ENCODE data around the gene ENAM.
"Not testable (repeated sequence)": the region's sequence is repeated elsewhere in the genome, so short reads cannot be mapped to it uniquely, and the experiment has no call there.

Gene ENAM

GRCh38 chr4:70680934-70681333 is 52.4 kb downstream of the ENAM start:
- no peak for DNase-seq

GRCh38 chr4:70681704-70682103 is 53.2 kb downstream of the ENAM start:
- no peak for DNase-seq

GRCh38 chr4:70682142-70682541 is 53.6 kb downstream of the ENAM start:
- not testable (repeated sequence) for DNase-seq

GRCh38 chr4:70687392-70687791 is 58.8 kb downstream of the ENAM start:
- no peak for DNase-seq

- peak; percentile 93 for DNase-seq
These were observed 59.6 kb downstream of the ENAM start, which contains the start of gene UTP3 for GRCh38 chr4:70687821-70688794. UTP3 (plus strand) TSS chr4:70688532; CDS start chr4:70688678, 146 bp downstream.

- peak; percentile 2 to 18 for DNase-seq
These were observed 60.3 kb downstream of the ENAM start for GRCh38 chr4:70688795-70689231.

- no peak for DNase-seq
These were observed 63.1 kb downstream of the ENAM start for GRCh38 chr4:70691661-70692060.

- DNase-seq, result not testable (repeated sequence)
These were observed 66.1 kb downstream of the ENAM start for GRCh38 chr4:70694633-70695032.
